GM18873 (cell line): ENCODE data around the gene HOXA6.

Experiments used
- ATAC-seq: cut with Tn5 transposase; IDR thresholded peaks from one replicate; pipeline ENCODE4 v1.9.1; 2021; ENCODE audit warnings: mild to moderate bottlenecking, moderate library complexity, moderate number of reproducible peaks; ENCODE audit not compliant: unreplicated experiment, low FRiP score

The HOXA6 gene

DNA sequence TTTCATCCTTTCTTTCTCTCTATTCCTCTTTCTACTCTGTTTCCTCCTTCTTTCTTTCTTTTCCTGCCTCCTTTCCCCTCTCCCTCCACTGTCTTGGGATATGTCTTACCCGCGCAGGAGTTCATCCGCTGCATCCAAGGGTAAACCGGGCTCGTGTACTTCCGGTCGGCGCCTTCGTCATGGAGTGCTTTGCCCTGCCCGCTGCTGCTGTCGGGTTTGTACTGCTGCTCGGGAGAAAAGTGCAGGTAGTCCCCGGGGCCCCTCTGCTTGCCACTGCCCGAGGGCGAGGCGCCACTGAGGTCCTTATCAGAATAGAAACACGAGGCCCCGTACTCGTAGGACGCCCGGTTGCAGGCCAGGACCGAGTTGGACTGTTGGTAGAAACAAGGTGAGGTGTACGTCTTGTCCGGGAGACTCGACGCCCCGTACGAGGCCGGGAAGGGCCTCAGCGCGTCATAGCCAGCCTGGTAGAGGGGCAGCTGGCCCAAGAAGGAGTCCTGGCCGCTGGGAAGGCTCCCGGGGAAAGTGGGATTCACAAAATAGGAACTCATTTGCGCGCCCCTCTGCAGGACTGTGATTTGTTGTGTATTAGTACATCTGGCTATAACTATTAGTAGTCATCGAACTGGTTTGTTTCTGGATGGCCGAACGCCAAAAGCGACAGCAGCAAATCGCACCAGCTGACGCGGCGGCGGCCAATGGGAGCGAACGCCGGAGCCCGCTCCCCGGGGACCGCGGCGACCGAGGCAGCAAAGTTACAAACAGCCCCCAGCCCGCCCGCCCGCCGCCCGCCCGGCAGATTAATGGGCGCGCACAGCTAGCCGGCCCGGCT is at the start of gene HOXA6:
HOXA6 (minus strand) TSS at position 576 of the 832 bp plus-strand sequence; CDS start at position 551, 25 bp downstream.
- no peak for ATAC-seq

- ATAC-seq, result no peak
Observed at GRCh38 chr7:27196287-27196767, 48.8 kb upstream of the HOXA6 start.

- ATAC-seq, result no peak
Observed at GRCh38 chr7:27194686-27195379, 47.3 kb upstream of the HOXA6 start.

- ATAC-seq, result no peak
Observed at GRCh38 chr7:27194002-27194352, 46.4 kb upstream of the HOXA6 start.

- ATAC-seq, result no peak
Observed at GRCh38 chr7:27193335-27194001, 45.9 kb upstream of the HOXA6 start.

GRCh38 chr7:27192546-27193334 is 45.2 kb upstream of the HOXA6 start:
- no peak for ATAC-seq

DNA sequence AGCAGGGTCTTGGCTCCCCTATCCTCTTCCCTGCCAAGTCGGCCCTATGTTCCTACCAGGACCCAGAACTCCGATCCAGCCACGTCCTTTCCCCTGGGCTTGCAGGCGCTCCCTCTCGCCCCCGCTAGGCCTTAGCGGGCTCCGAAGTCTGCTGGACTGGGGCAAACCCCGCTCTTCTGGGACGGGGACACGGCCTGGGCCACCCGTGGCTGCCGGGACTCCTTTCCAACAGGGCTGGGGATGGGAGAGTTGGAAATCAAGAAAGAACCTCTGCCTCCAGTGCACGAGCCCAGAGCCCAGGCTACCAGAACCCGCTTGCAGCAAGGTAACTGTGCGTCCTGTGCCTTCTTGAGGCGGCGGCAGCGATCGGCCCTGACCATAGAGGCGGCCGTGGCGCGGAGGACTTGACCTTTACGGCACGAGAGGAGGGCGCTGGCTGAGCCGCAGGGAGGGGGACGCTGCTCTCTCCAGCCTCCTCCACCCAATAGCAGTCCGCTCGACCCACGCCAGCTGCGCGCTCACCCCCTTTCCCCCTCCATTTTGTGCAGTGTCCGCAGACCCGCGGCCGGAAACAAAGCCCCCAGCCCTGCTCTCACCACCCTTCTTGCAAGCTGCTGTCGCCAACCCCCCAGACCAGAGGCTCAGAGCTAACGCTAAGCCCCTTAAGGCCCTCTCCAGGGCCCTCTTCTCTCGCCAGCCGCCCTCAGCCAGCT is 44.4 kb upstream of the HOXA6 start:
- ATAC-seq, result no peak

DNA sequence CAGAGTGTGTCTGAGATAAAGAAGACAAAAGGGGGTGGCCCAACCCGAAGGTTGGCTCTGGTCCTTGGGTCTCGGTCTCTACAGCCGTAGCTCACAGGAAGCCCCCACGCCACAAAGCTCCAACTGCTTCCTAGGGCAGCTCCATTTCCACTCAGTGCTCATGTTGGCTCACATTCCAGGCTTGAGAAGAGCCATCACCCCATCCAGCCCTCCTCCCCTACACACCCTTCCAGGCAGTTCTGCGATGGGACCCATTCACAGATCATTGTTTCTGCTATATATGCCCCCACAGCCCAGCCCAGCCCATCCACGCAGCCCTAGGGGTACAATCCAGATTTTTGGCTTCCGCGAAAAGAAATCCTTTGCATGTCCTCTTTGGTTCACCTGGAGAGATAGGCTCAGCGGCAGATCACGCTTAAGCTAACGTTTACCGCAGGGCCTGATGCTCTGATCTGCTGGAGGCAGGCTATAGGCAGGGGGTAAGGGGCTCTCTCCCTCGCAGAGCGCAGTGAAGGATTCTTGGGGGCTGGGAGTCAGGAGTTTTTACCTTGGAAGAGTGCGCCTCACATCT is 43.7 kb upstream of the HOXA6 start:
- no peak for ATAC-seq

DNA sequence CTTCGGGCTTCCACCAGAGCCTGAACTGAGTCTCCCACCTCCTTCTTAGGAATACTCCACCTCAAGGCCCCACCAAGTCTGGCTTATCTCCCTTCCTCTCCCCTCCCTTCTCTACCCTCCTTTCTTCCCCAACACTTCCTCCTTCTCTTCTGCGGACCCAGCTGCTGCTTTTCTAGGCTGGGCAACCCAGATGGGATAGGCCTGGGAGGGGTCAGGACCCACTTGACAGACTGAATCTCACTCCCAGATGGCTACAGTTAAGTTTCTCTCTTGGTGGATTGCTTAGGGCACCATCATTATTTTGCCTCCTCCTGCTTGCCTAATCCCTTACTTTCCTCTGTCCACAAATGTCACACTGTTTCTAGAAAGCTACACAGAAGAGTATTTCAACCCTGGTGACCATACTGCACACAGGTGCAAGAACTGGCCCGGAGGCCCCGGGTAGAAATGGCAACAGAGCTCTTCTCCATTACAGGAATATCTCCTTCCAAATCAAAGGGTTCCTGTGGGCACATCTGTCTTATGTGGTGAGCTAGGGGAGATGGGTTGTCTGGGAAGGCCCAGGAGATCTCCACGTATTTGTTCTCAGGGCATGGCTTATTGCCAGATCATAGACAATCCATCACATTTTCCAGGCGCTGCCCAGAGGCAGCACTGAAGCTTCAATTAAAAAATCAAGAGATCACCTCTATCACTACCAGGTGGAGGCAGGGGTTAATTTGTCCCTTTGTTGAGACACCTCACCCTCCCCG is 42.6 kb upstream of the HOXA6 start:
- no peak for ATAC-seq

DNA sequence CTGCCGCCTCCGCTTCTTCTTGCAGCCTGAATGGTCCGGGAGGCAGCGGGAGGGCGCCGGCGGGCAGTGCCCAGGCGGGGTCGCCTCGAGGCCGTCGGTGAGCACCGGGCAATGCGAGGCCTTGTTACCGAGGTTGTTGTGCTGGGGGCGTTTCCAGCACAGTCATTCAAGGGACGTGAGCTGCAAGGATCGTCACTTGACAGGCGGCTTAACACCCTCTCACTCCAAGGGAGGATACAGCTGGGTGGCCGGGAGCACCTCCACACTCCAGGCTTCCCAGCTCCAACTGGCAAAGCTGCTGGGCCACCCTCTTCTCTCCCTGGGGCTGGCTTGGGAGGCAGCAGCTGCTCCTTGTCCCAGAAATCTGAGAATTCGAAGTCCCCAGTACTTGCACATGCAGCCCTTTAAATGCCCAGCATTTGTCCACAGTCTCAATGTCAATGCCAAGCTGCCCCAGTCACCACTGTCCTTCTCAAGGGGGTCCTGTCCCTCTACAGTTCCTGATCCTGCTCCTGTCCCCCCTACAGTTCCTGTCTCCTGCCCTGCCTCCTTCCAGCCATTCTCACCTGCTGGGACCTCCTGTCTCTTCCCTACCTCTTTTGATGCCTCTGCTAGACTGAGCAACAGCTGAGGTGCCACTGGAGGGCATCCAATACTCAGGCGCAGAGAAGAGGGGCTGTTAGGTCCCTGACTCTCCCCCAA is 41.9 kb upstream of the HOXA6 start:
- no peak for ATAC-seq

GRCh38 chr7:27188386-27189294 is 41.1 kb upstream of the HOXA6 start:
- no peak for ATAC-seq

DNA sequence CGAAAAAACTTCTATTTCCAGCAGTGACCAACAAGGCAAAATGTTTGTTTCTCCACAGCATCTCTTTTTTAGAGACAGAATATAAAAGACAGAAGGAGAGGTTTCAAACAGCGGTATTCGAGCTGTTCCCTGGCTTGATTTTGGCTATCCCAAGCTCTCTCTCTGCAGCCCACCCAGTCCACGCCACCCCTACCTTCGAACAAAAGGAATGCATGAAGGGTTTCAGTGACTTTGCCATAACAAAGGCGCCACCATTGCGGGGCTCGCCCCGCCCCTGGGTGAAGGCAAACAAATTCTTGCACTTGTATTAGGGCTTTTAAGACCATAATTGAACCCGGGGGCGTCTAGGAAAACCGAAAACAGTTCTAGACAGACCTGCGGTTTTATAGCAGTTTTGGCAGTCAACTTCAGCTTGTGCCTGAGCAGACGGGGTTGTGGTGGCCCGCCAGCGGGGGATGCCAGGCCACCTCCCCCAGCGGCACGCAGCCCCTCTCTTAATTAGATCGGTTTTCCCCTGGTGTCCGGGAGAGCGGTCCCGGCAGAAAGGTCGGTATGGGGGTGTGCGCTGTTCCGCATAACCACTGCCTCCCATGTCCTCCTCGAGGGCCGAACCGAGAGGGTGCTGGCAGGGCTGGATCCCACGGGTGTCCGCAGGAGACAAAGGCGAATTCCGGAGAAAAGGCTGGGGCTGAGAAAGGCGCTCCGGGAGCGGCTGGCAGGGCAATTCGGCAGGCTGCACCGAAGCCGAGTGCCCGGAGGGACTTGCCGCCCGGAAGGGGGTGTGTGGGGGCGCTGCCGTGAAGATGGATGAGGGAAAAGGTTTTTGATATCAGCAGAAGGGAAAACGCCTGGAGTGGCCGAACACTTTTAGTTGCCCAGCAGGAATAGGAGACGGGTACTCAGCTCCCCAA is 40.2 kb upstream of the HOXA6 start:
- no peak for ATAC-seq

GRCh38 chr7:27186668-27187474 is 39.3 kb upstream of the HOXA6 start:
- ATAC-seq, result no peak

- no peak for ATAC-seq
Observed at GRCh38 chr7:27185854-27186667, 38.5 kb upstream of the HOXA6 start.
